ENCODE results near the gene RUNX2.

Gene RUNX2

DNA sequence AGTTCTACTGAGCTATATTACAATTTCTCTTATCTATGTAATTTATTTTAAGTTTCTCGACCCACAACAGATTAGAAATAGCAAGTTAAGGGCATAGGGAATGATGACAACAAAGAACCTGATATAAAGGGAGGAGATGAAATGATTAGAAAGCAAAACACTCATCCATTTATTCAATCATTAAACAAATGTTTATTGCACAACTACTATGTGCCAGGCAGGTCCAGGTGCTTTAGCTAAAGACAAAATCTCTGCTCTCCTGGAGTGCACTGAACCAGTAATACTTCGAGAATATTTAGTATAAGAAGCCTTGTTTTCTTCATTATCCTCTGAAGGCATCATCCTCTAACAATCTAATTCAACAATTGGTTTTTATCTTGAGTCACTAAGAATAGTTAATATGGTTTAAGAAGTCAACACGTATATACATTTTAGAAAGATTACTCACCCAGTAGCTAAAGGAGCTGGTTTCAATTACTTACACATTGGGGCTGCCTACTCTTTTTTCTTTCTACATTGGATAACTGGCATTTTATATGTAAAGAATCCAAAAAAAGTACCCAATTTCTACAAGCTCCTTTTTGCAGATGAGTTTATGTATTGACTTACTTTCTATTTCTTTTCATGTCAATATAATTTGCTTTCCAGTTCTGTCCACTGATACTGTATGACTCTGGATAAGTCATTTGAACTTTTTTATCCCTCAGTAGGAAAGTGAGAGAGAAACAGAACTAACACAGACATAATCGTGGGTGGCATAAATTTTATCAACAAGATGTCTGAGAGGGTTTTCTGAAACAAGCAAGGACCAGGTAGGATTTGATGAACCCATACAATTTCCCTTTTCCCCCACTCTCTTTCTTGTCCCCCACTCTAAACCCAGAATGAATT is 375.0 kb downstream of the RUNX2 start:
- H3K27ac ChIP-seq: no peak overlapping the region
- TF ChIP-seq, protein P1, sequence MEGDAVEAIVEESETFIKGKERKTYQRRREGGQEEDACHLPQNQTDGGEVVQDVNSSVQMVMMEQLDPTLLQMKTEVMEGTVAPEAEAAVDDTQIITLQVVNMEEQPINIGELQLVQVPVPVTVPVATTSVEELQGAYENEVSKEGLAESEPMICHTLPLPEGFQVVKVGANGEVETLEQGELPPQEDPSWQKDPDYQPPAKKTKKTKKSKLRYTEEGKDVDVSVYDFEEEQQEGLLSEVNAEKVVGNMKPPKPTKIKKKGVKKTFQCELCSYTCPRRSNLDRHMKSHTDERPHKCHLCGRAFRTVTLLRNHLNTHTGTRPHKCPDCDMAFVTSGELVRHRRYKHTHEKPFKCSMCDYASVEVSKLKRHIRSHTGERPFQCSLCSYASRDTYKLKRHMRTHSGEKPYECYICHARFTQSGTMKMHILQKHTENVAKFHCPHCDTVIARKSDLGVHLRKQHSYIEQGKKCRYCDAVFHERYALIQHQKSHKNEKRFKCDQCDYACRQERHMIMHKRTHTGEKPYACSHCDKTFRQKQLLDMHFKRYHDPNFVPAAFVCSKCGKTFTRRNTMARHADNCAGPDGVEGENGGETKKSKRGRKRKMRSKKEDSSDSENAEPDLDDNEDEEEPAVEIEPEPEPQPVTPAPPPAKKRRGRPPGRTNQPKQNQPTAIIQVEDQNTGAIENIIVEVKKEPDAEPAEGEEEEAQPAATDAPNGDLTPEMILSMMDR (conservative IDR thresholded peaks at IDR 0.05): no peak
- no peak for TF ChIP-seq ZFX (IDR thresholded peaks at IDR 0.05)

- TF ChIP-seq, protein P1 (conservative IDR thresholded peaks at IDR 0.05): no peak
- no peak for TF ChIP-seq ZFX (IDR thresholded peaks at IDR 0.05)
- H3K27ac ChIP-seq: no peak overlapping the region
Measured at GRCh38 chr6:45704056-45704800, 376.1 kb downstream of the RUNX2 start.

DNA sequence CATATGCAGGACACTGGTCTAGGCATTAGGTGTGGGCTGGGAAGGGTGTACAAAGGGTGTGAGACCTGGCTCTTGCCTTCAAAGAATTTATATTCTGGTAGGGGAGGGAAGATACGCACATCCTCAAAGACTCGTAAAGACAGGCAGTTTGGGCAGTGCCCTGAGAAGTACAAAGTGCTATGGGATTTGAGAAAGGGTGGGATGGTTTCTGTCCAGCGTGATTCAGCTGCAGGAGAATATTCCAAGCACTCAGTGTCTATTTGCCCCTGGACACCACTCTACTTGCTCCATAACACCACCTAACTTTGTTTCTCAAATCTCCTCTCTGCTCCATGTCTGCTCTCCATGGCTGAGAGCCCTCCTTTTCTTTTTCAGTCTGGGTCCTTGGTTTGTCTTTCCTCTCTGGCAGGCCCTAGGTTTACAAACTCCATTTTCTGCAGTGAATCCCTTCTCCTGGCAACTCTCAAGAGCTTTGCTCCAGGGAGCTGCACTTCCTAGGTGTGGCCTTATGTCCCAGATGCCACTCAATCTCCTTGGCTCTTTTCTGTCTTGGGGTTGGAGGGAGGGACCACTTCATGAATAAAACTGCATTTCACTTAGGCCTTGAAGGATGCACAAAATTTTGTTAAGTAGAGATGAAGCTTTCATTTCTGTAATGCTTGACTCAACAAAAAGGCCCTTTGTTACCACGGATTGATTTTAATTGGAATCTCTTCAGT is 377.2 kb downstream of the RUNX2 start:
- H3K27ac ChIP-seq: no peak overlapping the region
- no peak for TF ChIP-seq ZFX (IDR thresholded peaks at IDR 0.05)
- TF ChIP-seq, protein P1 (conservative IDR thresholded peaks at IDR 0.05): no peak

GRCh38 chr6:45706319-45706718 is 378.2 kb downstream of the RUNX2 start:
- no peak overlapping the region for H3K27ac ChIP-seq
- TF ChIP-seq ZFX (IDR thresholded peaks at IDR 0.05): no peak
- TF ChIP-seq, protein P1 (conservative IDR thresholded peaks at IDR 0.05): no peak

DNA sequence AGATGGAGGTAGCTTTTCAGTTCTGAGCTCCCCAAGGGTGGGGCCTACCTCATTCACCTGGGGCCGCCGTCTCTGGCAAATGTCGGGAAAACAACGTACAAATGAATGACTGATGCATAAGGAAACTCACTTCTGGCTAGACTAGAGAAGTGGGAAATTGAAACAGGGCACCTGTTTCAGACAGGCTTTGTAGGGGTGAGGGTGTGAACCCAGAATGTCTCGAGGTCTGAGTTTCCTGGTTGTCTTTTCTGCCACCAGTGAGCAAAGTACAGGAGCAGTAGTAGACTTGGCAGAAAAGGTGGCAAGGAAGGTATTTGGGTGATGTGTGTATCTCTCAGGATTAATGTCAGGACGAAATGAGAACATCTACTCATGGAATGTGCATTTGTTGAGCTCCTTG is 379.0 kb downstream of the RUNX2 start:
- TF ChIP-seq ZFX (IDR thresholded peaks at IDR 0.05): no peak
- TF ChIP-seq, protein P1 (conservative IDR thresholded peaks at IDR 0.05): no peak

GRCh38 chr6:45709781-45710220 is 381.7 kb downstream of the RUNX2 start:
- no peak overlapping the region for H3K27ac ChIP-seq
- TF ChIP-seq, protein P1 (conservative IDR thresholded peaks at IDR 0.05): no peak
- TF ChIP-seq ZFX (IDR thresholded peaks at IDR 0.05): no peak

More for the DNA sequence above, 379.0 kb downstream of the RUNX2 start:
- H3K27ac ChIP-seq: no peak overlapping the region

Data from C4-2B (cell line).